Suprapubic skin (tissue), 4 donors: Measurements from ENCODE around the gene UBE2J1. TPM values are rescaled to one million over a fixed set of nuclear protein-coding genes. Genes with fewer than 3 reads are reported as not detected.
A peak's percentile ranks its signal among the peaks of the same experiment; 100 is the strongest.
"Not testable (repeated sequence)": the region's sequence is repeated elsewhere in the genome, so short reads cannot be mapped to it uniquely, and the experiment has no call there.

Source experiments
- DNase-seq, 2 donors: peaks; one replicate each; pipeline ENCODE4 v3.0.0-alpha.2; 2019; ENCODE audit warnings: low spot score in 2 of 2
- H3K27ac ChIP-seq: fragments of 200-600 bp; sonication (generic); one replicate; pipeline ENCODE4 v1.5.1; 2019
- H3K27me3 ChIP-seq: fragments of 200-600 bp; sonication (generic); one replicate; pipeline ENCODE4 v1.5.1; 2019
- H3K36me3 ChIP-seq: fragments of 200-600 bp; sonication (generic); one replicate; pipeline ENCODE4 v1.5.1; 2019
- H3K4me1 ChIP-seq: fragments of 200-600 bp; sonication (generic); one replicate; pipeline ENCODE4 v1.5.1; 2019
- H3K4me3 ChIP-seq: fragments of 200-600 bp; sonication (generic); one replicate; pipeline ENCODE4 v1.5.1; 2019; ENCODE audit warnings: mild to moderate bottlenecking
- H3K9me3 ChIP-seq: fragments of 200-600 bp; sonication (generic); one replicate; pipeline ENCODE4 v1.5.1; 2019
- EP300 ChIP-seq: sonication (generic); formaldehyde crosslinking; IDR thresholded peaks from one replicate; pipeline ENCODE4 v1.6.1; 2017; ENCODE audit warnings: antibody characterized with exemption
- POLR2A ChIP-seq, 2 donors: fragments of 450-650 bp; IDR thresholded peaks; one replicate each; pipeline ENCODE4 v1.6.1; 2017; ENCODE audit warnings: antibody characterized with exemption in 2 of 2, mild to moderate bottlenecking in 2 of 2, moderate library complexity in 2 of 2
- POLR2AphosphoS5 ChIP-seq, 3 donors: sonication (generic); formaldehyde crosslinking; IDR thresholded peaks; one replicate each; pipeline ENCODE4 v1.6.1; 2017; ENCODE audit warnings: antibody characterized with exemption in 3 of 3
- WGBS: methylation state at CpG from one replicate; pipeline ENCODE4 v1.1.5; 2018; 5-methylcytosine and 5-hydroxymethylcytosine counted together
- total RNA-seq, 4 donors: library from RNA; depleted of rRNA; stranded (reverse); fragments of >200 nt; gene quantifications; one replicate each; pipeline ENCODE4 v1.1.0, GENCODE V29; 2016
- TF ChIP-seq, protein P1 (sequence below), 2 donors: fragments of 200-600 bp in 1 of 2; fragments of 450-650 bp in 1 of 2; sonication (generic) in 1 of 2; IDR thresholded peaks; one replicate each; pipeline ENCODE4 v1.5.1; 2016 to 2019; ENCODE audit warnings: antibody characterized with exemption in 2 of 2, mild to moderate bottlenecking in 1 of 2, moderate library complexity in 1 of 2

UBE2J1 gene
- 10 to 100 TPM; 18.7 to 26.1 (median 20.6) TPM for total RNA-seq

GRCh38 chr6:89352278-89353117 lies at the start of gene UBE2J1:
TSS of gene UBE2J1 (minus strand) at chr6:89352722. CDS start at chr6:89352569, 153 bp downstream.
- Histone ChIP-seq H3K4me1 (peaks cover 29% of the 10 kb centered on the region), H3K27ac (peak within 1 kb of the TSS; percentile 97), H3K36me3 (no peaks in the 10 kb centered on the region), H3K27me3 (no peaks in the 10 kb centered on the region), H3K9me3 (no peaks in the 10 kb centered on the region), H3K4me3 (peak within 1 kb of the TSS; percentile 82)
- TF ChIP-seq EP300 = no peak
- peak; percentile 10 to 40 (median 25) for TF ChIP-seq POLR2AphosphoS5 (IDR thresholded peaks at IDR 0.05)
- peak; percentile 92 to 94 for TF ChIP-seq POLR2A (IDR thresholded peaks at IDR 0.05)
- 0% methylated on average over 2 of the region's 102 CpGs for WGBS
- peak; percentile 95 for DNase-seq

DNA sequence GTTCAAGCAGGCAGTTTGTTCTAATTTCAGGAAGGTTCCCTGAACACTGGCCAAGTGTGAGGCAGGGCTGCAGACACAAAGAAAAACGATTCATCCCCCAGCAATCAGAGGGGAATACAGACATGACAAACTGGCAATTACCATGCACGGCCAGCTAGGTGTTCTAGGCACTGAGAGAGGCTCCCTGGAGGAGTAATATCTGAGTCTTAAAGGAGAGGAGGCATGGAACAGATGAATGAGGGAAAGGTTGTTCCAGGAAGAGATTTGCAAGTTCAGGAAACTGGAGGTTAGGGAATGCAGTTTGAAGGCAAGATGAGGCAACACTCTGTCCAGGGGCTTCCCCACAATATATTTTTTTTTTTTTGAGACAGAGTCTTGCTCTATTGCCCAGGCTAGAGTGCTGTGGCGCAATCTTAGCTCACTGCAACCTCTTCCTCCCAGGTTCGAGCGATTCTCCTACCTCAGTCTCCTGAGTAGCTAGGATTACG lies 48.4 kb upstream of the UBE2J1 start:
- H3K27ac ChIP-seq = no peak overlapping the region
- no peak for TF ChIP-seq POLR2A (IDR thresholded peaks at IDR 0.05)
- TF ChIP-seq, protein P1, sequence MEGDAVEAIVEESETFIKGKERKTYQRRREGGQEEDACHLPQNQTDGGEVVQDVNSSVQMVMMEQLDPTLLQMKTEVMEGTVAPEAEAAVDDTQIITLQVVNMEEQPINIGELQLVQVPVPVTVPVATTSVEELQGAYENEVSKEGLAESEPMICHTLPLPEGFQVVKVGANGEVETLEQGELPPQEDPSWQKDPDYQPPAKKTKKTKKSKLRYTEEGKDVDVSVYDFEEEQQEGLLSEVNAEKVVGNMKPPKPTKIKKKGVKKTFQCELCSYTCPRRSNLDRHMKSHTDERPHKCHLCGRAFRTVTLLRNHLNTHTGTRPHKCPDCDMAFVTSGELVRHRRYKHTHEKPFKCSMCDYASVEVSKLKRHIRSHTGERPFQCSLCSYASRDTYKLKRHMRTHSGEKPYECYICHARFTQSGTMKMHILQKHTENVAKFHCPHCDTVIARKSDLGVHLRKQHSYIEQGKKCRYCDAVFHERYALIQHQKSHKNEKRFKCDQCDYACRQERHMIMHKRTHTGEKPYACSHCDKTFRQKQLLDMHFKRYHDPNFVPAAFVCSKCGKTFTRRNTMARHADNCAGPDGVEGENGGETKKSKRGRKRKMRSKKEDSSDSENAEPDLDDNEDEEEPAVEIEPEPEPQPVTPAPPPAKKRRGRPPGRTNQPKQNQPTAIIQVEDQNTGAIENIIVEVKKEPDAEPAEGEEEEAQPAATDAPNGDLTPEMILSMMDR (IDR thresholded peaks at IDR 0.05) = no peak
- TF ChIP-seq EP300 = no peak
- no peaks in the 10 kb centered on the region for H3K9me3 ChIP-seq
- no peak overlapping the region for H3K4me3 ChIP-seq
- H3K4me1 ChIP-seq = no peaks in the 10 kb centered on the region
- H3K27me3 ChIP-seq = no peaks in the 10 kb centered on the region
- H3K36me3 ChIP-seq = no peaks in the 10 kb centered on the region
- DNase-seq = no peak
- WGBS = 58% methylated on average over 6 of the region's 6 CpGs

DNA sequence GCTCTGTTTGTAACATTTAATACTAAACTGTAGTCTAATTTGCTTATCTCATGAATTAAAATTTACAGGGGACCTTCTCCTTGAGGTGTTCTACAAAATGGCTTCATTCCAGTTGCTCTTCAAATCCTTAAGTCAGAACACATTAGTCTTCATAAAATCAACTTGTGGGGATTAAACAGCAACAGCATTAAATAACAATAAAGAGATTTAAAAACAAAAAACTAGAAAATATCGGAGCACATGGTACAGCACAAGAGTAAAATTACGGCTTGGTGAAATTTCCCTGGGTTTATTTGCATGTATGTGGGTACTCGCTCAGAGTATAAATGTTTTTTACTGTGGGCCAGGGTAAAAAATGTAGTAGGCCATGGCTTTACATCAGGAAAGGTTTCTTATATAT lies 47.5 kb upstream of the UBE2J1 start:
- TF ChIP-seq POLR2A (IDR thresholded peaks at IDR 0.05) (no peak), EP300 (no peak), POLR2AphosphoS5 (IDR thresholded peaks at IDR 0.05) (no peak)
- TF ChIP-seq, protein P1 (IDR thresholded peaks at IDR 0.05) = no peak
- Histone ChIP-seq H3K9me3 (no peaks in the 10 kb centered on the region), H3K27me3 (no peaks in the 10 kb centered on the region), H3K4me3 (no peak overlapping the region), H3K27ac (no peak overlapping the region), H3K4me1 (no peaks in the 10 kb centered on the region), H3K36me3 (no peaks in the 10 kb centered on the region)
- DNase-seq = no peak
- 92% methylated on average over 3 of the region's 3 CpGs for WGBS

DNA sequence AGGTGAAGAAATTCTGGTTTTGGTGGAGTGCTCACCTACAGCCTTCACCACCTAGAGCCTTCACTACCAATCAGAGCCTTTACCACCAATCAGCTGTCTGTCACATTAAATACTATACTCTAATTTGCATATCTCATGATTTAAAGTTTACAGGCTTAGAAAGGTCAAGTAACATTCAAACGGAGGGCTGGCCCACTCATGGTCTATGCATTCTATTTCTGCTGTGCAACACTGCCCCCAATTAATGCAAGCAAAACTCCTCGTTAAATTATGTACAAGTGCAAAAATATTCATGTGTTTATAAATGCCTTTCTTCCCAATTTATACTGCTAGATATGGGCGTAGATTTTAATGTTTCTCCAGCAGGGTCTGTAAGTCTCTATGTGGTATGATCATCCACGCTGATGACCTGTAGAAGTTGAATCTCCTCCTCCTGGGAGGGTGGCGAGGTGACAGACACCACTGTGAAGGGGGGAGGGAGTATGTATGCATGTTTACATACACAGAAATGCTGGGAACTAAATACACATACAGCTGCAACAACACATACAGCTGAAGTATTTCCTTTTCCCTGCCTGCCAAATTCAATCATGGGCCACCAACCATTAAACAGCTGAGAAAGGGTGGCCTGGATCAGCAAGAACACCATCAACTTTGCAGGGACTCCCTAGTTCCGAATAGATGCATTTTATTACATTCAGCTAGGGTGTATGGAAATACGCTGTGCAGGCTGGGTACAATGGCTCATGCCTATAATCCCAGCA lies 46.4 kb upstream of the UBE2J1 start:
- Histone ChIP-seq H3K9me3 (no peaks in the 10 kb centered on the region), H3K4me1 (no peaks in the 10 kb centered on the region), H3K36me3 (no peaks in the 10 kb centered on the region), H3K27me3 (no peaks in the 10 kb centered on the region), H3K4me3 (no peak overlapping the region), H3K27ac (no peak overlapping the region)
- no peak for DNase-seq
- 88% methylated on average over 7 of the region's 7 CpGs for WGBS
- TF ChIP-seq, protein P1 (IDR thresholded peaks at IDR 0.05) = no peak
- TF ChIP-seq POLR2A (IDR thresholded peaks at IDR 0.05) (no peak), EP300 (no peak), POLR2AphosphoS5 (IDR thresholded peaks at IDR 0.05) (no peak)

GRCh38 chr6:89397884-89398283 lies 45.4 kb upstream of the UBE2J1 start:
- not testable (repeated sequence) for DNase-seq, H3K4me3 ChIP-seq, H3K36me3 ChIP-seq, H3K27me3 ChIP-seq, H3K4me1 ChIP-seq, H3K9me3 ChIP-seq, H3K27ac ChIP-seq
- 84% methylated on average over 4 of the region's 4 CpGs for WGBS

DNA sequence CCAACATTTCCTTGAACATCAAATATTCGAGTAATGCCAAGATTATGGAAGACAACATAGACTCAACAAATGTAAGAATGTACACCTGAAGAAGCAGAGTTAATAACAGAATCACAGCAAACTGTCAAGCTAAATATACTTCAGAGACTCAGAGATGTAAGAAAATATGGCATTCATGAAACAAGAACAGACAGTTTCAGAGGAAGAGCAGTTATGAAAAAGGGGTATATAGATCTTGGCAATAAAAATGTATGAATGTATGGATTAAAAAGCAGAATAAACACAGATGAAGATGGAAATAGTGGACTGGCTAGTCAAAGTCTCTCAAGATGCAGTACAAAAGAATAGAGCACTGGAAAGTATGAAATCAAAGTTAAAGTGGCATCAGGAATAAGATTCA lies 41.1 kb upstream of the UBE2J1 start:
- Histone ChIP-seq H3K4me1 (no peaks in the 10 kb centered on the region), H3K9me3 (no peaks in the 10 kb centered on the region), H3K36me3 (no peaks in the 10 kb centered on the region), H3K27me3 (no peaks in the 10 kb centered on the region), H3K4me3 (no peak overlapping the region), H3K27ac (no peak overlapping the region)
- WGBS = 100% methylated on average over 1 of the region's 1 CpG
- DNase-seq = no peak
- TF ChIP-seq POLR2A (IDR thresholded peaks at IDR 0.05) (no peak), EP300 (no peak), POLR2AphosphoS5 (IDR thresholded peaks at IDR 0.05) (no peak)
- TF ChIP-seq, protein P1 (IDR thresholded peaks at IDR 0.05) = no peak
